ENCODE data around the gene COMMD6.
"Not testable (repeated sequence)": the region's sequence is repeated elsewhere in the genome, so short reads cannot be mapped to it uniquely, and the experiment has no call there.

Gene COMMD6
- total RNA-seq = 37.9 reads per million, percentile 62 among the genes with 10 or more reads in this experiment

DNA sequence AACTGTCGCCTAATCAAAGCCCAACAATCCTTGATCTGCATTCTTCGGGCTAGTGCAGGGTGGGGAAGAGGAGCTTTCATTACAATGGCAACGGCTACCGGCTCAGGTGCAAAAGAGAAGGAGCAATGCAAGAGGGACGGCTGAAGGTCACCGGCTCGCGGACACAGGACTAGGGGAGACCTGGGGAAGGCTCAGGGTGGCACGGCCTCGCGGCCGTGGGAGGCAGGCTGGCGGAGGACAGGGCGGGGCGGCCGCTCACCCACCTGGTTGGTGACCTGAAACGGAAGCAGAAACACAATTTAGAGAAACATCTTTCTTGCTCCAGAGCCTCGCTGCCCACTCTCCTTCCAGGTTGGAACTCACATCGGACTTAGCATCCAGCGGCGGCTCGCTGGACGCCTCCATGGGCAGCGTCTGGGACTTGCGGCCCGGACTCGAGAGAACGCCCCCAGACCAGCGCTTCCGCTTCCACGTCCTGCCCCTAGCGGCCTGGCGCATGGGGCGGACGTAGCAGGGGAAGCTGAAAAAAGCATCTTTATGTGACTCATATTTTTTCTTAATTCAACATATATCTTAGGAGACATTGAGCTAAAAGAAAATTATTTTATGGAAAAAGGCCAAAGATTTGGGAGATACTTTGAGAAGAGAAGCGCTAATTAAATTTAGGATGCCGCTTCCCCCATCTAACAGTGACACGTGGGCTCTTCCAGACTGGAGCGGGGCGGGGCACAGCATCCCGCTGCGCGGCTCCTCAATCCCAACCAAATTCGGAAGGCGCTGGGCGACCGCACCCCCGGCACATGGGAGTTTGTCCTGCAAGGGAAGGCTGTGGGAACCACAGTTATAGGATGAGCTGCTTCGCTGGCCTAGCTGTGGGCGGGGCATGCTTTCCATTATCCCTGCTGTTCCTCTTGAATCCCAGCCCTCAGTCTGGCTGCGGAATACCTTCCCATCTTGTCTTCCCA, at the start of gene COMMD6:
TSS of gene COMMD6 (minus strand) at position 441 of the 965 bp plus-strand sequence. CDS start at position 405, 36 bp downstream.
- peak; percentile 55 for DNase-seq

DNA sequence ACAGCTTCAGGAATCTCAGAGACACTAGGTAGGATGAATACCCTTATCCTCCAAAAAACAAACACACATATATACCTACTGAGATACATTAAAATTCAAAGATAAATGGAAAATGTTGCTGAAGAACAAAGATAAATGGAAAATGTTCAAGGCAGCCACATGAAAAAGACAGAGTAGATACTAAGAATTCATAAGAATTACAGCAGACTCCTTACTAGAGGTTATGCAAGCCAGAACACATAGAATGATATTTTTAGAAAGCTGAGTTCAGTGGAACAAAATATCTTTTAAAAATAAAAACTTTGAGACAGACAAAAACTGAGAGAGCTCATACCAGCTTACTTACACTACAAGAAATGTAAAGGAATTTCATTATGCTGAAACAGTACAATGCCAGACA, 47.5 kb upstream of the COMMD6 start:
- DNase-seq = no peak

DNA sequence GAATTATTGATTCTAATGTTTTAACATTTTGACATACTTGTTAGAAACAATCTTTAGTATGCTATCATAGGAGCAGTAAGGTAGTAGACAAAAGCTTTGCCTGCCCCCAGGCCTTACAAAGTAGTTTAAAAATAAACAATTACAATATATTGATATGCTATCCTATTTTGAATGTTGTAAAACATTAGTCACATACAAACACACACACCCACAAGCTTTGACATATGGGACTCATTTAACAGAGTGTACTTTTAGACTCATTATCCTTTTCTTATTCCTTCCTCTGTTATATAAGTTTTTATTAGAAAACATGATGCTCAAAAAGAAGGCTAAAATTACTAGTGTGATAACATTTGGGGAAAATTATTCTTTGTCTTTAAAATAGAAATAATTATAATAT, 45.5 kb upstream of the COMMD6 start:
- DNase-seq = no peak

DNA sequence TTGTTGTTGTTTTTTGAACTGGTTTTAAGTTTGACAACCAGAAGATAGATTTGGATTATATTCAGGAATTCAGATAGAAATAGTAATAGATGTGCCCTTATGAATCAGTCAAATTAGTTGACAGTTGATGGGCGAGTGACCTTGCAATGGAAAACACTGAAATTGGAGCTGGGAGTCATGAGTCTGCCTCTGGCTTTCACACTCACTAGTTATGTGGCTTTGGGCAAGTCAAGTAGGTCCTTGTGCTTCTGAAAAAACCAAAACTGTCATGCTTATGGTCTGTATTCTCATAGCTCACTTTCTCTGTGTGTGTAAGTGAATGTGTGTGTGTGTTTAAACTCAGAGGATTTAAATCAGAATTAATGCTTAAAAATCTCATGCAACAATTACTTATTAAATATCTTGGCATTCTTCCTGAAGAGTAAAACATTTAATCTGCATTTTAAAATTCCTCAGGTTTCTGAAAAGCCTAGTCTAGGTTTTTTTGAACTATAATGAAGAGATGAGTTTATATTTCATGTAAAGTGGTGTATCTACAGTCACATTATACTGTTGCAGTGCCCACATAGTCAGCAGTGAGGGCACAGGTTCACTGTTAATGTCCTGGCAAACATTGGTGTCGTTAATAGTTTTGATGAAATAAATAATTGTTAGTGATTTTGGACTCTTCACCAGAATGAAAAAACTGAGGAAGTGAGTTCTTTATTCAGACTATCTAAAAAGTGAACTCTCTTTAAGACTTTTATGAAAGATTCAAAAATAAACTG, 44.4 kb upstream of the COMMD6 start:
- DNase-seq = no peak

DNA sequence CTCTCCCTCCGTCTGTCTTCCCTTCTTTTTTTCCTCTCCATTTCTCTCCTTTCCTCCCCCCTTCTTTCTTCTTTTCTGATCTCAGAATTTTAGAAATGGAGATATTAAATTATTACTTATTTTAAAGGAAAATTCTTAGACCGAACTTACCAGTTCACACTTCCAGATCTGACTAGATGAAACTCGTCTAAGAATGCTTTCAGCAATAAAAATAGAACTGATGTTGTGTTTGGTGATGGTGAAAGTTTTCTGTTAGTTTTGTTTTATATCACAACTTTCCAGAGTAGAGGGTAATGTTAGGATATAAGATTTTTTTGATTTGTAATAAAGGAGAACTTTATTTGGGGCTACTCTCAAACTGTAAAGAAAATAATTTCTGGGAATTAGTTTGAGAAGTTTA, 41.9 kb upstream of the COMMD6 start:
- no peak for DNase-seq

DNA sequence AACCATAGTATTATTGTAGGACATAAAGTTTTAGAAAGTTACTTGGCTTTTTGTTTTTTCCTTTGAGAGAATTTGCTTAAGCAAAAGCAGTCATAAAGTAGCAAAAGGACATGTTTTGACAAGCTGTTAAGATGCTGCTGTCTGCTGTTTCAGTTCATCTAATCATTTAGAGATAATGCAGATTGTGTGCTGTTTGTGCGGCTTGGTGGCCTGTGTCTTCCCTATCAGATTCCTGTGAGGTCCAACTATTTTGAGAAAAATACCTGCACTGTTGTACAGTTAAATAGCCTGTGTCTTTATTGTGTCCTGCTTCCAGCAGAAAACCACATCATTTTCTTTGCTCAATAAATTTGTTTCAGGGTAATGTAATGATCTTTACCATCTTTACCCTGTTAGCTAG, 31.9 kb upstream of the COMMD6 start:
- DNase-seq = no peak

DNA sequence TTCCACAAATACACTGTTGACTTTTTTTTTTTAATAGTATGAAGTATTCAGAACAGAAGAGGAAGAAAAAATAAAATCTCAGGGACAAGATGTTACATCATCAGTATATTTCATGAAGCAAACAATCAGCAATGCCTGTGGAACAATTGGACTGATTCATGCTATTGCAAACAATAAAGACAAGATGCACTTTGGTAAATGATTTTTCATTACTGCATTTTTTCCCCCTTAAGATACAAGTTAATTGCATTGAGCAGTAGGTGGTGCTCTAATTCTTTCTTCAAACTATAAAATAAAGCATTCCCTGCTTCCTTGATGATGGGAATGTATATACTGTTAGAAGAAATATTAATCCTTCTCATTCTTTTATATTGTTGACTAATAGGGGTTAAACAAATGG, 29.0 kb upstream of the COMMD6 start:
- DNase-seq = no peak

DNA sequence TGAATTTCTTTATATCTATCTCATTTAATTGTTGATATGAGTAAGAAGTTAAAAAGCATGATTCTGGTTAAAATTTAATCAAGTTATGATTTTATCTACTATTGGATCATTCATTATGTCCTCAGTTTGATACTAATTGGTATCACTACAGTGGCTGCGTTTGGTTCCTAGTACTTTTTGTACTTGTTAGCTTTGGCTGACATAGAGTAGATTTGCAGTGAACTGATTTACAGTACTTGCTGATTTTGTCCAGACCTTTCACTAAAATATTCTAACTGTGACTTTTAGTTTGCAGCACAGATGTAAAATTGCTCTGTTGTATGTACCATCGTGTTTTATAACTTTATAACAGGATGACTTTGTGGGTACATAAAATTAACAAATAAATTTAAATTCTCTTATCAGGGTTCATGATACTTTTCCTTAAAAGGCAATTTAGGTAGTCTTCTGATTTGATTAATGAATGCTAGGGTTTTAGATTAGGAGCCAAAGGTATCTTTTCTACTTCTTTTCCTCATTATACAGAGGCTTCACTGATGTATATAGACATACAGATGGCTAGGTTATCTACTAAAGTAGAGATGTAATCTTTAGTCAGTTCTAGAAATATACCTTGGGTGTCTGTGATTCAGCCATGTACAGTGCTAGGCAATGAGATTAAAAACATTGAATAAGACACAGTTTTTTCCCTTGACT, 20.7 kb upstream of the COMMD6 start:
- DNase-seq = no peak

DNA sequence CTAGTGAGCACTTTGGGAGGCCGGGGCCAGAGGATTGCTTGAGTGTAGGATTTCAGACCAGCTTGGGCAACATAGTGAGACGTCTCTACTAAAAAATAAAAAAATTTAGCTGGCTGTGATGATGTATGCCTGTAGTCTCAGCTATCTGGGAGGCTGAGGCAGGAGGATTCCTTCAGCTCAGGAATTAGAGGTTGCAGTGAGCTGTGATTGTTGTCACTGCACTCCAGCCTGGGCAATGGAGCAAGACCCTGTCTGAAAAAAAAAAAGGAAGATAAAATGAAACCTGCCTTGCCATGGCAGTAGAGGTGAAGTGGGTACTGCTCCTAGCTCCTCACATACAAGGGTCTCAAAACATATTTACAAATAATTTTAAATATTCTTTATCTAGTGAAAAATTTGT, 19.3 kb upstream of the COMMD6 start:
- DNase-seq = no peak

DNA sequence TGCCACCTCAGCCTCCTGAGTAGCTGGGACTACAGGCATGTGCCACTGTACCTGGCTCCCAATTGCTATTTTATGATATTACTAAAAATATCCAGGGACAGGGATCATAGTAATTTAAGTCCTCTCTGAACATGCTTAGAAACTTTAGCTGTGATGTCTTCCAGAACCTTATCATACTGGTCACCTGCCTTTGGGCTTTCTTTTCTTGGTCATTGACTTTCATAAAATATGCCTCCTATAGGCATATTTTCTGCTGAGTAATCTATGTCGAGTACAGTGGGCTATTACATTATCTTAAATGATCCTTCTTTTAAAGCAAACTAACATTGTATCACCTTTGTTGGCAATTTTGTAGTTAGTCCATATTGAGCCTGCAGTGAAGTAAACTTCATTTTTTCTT, 18.2 kb upstream of the COMMD6 start:
- DNase-seq = no peak

DNA sequence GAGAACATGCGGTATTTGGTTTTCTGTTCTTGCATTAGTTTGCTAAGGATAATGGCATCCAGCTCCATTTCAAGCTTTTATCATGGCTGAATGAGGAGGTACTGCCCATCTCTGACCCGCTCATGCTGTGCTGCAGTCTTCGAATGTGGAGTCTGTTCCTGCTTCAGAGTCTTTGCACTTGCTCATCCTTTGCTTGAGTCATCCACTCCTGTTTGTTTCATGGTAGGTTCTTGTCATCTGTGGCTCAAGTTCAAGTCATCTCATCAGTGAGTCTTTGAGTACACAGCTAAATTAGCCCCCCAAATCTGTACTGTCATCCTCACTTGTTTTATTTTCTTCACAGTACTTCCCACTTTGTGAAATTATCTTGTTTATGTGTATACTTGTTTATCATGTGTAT, 17.3 kb upstream of the COMMD6 start:
- DNase-seq = no peak

DNA sequence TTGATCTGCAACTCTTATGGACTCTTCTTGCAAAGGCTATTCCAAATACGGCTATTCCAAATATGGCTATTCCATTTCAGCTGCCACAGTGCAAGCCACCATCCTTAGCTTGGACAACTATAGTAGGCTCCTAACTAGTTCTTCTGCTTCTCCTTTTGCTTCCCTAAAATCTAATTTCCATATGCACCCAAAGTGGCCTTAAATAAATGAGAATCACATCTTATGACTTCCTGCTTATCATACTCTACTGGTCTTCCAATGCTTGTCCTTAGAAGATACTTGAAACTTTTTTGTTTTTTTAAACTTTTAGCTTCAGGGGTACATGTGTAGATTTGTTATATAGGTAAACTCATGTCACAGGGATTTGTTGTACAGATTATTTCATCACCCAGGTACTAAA, 16.8 kb upstream of the COMMD6 start:
- no peak for DNase-seq

DNA sequence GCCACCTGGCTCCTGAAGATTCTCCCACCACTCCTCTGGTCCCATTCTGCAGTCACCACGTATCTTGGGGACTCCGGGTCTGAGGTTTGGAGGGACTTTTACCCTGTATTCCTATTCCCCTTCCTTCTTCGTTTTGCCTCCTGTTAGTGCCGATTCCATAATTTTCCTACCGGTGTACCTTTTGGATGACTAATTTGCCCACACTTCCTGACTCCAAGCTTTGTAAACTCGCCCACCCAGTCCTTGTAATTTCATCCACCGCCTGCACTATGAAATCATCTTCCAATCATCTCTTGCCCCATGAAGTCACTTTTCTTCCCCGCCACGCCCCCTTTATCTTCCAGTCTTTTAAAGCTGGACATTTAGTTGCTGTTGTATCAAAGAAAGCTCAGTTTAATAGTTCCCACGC, 12.5 kb upstream of the COMMD6 start:
- no peak for DNase-seq

DNA sequence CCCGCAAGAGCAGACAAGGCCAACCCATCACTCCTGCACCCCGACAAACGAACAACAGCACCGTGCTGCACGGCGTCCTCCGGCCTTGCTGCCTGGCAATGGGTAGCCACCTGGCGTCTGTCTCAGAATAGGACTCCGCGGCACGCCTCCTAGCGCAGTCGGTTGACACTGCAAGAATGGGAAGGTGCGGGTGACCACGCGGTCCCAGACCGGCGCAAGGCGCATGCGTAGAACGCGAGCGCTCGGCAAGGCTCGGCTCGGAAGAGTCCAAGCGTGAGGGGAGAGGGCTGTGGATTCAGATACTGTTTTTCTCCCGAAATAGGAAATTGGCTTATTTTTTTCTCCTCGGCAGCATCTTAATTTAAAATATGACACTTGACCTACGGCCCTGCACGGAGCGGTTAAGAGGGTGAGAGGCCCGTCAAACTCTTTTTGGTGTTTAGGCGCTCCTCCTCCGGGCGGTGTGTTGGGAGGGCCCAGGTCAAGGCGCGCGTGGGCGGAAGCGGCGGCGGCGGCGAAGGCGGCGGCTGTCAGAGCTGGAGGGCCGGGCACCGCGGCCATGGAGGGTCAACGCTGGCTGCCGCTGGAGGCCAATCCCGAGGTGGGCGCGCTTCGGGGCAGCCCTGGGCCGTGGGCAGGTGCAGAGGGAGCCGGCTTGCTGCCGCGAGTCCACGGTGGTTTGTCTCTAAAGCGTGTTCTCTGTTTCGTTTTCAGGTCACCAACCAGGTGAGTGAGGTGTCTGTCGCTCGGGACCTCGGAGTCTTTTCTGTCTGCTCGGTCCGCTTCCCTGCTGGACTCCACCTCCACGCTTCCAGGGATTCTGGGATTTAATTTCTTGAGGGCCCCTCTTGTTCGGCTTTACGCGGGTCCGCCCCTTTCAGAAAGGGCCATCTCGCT, 11.9 kb upstream of the COMMD6 start, which contains the start of gene UCHL3:
TSS of gene UCHL3 (plus strand) at position 530 of the 897 bp plus-strand sequence. CDS start at position 560, 30 bp downstream.
- DNase-seq = peak; percentile 97

DNA sequence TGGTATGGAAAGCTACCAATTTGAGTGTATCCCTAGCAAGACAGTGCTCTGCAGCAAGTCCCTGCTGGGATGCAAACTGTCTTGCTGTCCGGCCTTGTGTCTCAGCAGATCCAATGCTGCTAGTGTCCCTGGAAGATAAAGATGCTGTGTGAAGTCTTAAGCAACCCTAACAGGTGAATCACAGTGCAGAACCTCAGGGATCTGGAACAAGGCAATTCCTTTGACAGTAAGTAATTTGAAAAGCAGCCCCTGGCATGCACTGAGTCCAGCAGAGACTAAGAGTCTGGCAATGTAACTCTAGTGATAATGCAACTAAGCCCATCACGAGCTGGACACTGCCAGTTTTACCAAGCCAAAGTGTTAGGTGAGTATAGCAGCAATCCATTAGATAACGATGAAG, 10.3 kb upstream of the COMMD6 start:
- DNase-seq = no peak

DNA sequence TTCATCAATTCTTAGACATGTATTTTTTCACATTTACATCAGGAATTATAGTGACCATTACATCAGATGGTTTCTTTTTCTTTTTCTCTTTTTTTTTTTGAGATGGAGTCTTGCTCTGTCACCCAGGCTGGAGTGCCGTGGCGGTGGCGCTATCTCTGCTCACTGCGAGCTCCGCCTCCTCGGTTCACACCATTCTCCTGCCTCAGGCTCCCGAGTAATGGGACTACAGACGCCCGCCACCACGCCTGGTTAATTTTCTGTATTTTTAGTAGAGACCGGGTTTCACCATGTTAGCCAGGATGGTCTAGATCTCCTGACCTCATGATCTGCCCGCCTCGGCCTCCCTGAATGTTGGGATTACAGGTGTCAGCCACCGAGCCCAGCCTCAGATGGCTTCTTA, 7.7 kb upstream of the COMMD6 start:
- not testable (repeated sequence) for DNase-seq

DNA sequence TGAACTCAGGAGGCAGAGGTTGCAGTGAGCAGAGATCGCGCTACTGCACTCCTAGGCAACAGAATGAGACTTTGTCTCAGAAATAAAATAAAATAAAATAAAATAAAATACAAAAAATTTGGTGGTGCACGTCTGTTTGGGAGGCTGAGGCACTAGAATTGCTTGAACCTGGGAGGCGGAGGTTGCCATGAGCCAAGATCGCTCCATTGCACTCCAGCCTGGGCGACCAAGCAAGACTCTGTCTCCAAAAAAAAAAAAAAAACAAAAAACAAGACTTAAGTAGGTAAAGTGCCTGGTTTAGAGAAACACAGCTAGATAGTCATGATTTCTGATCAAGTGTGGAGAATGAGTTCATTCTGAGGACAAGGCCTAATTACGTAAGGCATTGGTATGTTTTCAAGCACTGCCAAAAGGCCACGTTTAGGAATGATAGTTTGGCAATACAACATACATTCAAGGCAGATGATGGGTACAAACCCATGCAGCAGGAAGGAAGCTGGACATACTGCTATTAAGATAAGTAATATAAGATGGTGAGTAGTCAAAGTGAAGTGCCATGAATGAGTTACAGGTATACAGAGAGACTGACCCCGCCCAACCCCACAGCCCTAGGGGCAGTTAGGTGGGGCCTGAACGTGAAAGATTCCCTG, 7.2 kb upstream of the COMMD6 start:
- no peak for DNase-seq

DNA sequence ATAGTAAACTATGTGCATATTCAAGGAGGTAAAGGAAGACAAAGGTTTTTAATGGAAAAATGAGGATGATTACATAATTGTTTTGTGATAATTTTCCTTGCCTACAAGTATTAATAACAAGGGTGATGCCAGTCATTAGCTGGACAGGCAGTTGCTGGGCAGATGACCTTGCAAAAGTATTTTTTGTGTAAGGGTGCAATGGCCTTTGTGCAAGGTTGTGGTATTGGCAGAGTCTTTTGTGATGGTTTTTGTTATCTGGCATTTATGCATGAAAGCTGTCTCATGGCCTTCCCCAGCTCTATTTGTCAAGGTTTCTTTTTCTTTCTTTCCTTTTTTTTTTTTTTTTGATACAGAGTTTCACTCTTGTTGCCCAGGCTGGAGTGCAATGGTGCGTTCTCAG, 4.3 kb upstream of the COMMD6 start:
- no peak for DNase-seq

DNA sequence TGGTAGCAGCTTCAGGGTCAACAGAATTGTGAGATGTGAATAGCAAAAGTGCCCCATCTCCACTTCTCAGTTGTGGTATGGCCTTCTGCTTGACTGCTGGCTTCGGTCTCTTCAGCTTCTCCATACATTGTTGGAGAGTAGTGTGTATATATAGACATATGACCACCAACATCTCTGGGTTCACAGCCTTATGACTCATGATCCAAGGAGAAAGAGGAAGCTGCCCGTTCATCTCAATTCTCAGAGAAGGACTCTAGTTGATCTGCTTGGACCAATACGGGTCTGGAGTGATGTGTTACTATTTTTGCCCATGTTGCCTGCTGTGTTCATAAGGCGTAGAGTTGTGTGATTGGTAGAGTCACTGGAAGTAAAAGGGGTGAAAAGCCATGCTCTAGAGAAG, 3.6 kb upstream of the COMMD6 start:
- DNase-seq = no peak

DNA sequence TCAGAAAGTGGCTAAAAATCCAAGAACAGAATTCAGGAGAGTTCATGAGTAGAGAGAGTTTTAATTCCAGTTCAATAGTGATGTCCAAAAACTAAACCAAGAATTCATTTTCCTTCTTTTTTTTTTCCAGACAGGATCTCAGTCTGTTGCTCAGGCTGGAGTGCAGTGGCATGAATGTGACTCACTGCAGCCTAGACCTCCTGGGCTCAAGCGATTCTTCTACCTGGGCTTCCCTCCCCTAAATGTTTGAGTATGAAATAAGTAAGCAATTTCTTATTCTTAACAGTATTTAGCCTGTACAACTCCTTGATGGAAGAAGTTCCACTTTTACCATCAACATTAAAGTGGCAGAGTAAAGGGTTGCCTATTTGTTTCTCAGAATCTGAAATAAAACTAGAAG, 3.8 kb downstream of the COMMD6 start:
- no peak for DNase-seq

DNA sequence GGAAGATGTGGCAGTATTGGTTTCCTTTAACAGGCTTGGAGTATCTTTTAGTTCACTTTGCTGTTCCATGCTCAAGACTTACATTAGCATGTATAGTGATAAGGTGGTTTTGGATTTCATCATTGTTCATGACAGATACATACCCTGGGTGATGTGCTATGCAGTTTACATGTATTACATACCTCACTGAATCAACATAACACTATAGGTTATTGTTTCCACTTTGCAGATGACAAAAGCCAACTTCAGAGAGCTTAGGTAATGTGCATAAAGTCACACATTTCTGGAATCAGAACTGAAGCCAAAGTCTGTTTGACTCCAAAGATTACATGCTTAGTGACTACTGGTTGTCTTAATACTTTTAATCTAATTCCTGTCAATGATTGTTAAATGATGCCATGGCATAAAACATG, 7.1 kb downstream of the COMMD6 start:
- DNase-seq = no peak
